HEK293T (cell line): ENCODE data around the gene GMEB1.
"Not testable (repeated sequence)": the region's sequence is repeated elsewhere in the genome, so short reads cannot be mapped to it uniquely, and the experiment has no call there.

Source experiments
- CTCF ChIA-PET: fragments of 350-600 bp; formaldehyde crosslinking; extraction: SDS; loops from one replicate; lab custom pipeline; 2021; ENCODE audit warnings: antibody characterized with exemption, inconsistent platforms; lab: Yijun Ruan, JAX
- POLR2A ChIA-PET: fragments of 350-600 bp; formaldehyde crosslinking; extraction: SDS; loops from one replicate; lab custom pipeline; 2020; ENCODE audit warnings: antibody characterized with exemption, inconsistent platforms; lab: Yijun Ruan, JAX
- DNase-seq: peaks from one replicate; pipeline ENCODE4 v3.0.0; 2012; ENCODE audit warnings: mixed read lengths; ENCODE audit errors: extremely low spot score
- ARNT ChIP-seq: fragments of 450-650 bp; IDR thresholded peaks from 2 replicates; pipeline ENCODE4 v1.6.1; 2017; ENCODE audit warnings: mild to moderate bottlenecking
- BHLHE40 ChIP-seq: fragments of 450-650 bp; IDR thresholded peaks from 2 replicates; pipeline ENCODE4 v1.6.1; 2016; ENCODE audit warnings: mild to moderate bottlenecking, moderate library complexity, borderline replicate concordance
- CTBP1 ChIP-seq: fragments of 450-650 bp; IDR thresholded peaks from 2 replicates; pipeline ENCODE4 v1.6.1; 2016; ENCODE audit warnings: borderline replicate concordance
- ELF4 ChIP-seq: fragments of 450-650 bp; IDR thresholded peaks from 2 replicates; pipeline ENCODE4 v1.6.1; 2017; ENCODE audit warnings: antibody characterized with exemption
- FOXA1 ChIP-seq: fragments of 450-650 bp; IDR thresholded peaks from 2 replicates; pipeline ENCODE4 v1.6.1; 2016; ENCODE audit warnings: mild to moderate bottlenecking
- FOXK2 ChIP-seq: fragments of 450-650 bp; IDR thresholded peaks from 2 replicates; pipeline ENCODE4 v1.6.1; 2016; ENCODE audit warnings: mild to moderate bottlenecking
- FOXM1 ChIP-seq: fragments of 450-650 bp; IDR thresholded peaks from 2 replicates; pipeline ENCODE4 v1.6.1; 2017; ENCODE audit warnings: mild to moderate bottlenecking, borderline replicate concordance
- HDGF ChIP-seq: fragments of 450-650 bp; IDR thresholded peaks from 2 replicates; pipeline ENCODE4 v1.6.1; 2017; ENCODE audit warnings: antibody characterized with exemption, borderline replicate concordance
- L3MBTL2 ChIP-seq: fragments of 450-650 bp; conservative IDR thresholded peaks from 2 replicates; pipeline ENCODE4 v1.6.1; 2016; ENCODE audit warnings: mild to moderate bottlenecking
- LEF1 ChIP-seq: fragments of 450-650 bp; IDR thresholded peaks from 2 replicates; pipeline ENCODE4 v1.6.1; 2017; ENCODE audit warnings: mild to moderate bottlenecking, borderline replicate concordance
- NFRKB ChIP-seq: fragments of 450-650 bp; IDR thresholded peaks from 2 replicates; pipeline ENCODE4 v1.6.1; 2016; ENCODE audit warnings: mild to moderate bottlenecking, moderate library complexity
- PKNOX1 ChIP-seq: fragments of 450-650 bp; IDR thresholded peaks from 2 replicates; pipeline ENCODE4 v1.6.1; 2016
- SP1 ChIP-seq: fragments of 450-650 bp; IDR thresholded peaks from 2 replicates; pipeline ENCODE4 v1.6.1; 2017
- SUZ12 ChIP-seq: fragments of 450-650 bp; IDR thresholded peaks from 2 replicates; pipeline ENCODE4 v1.6.1; 2016; ENCODE audit warnings: mild to moderate bottlenecking
- TARDBP ChIP-seq: fragments of 450-650 bp; IDR thresholded peaks from 2 replicates; pipeline ENCODE4 v1.6.1; 2016
- ZNF384 ChIP-seq: fragments of 450-650 bp; IDR thresholded peaks from 2 replicates; pipeline ENCODE4 v1.6.1; 2016

Gene GMEB1

GRCh38 chr1:28644494-28644893 is 24.1 kb upstream of the GMEB1 start:
- no peak for TF ChIP-seq CTBP1
- no peak for TF ChIP-seq FOXA1
- no peak for TF ChIP-seq FOXK2
- no peak for TF ChIP-seq ELF4
- TF ChIP-seq NFRKB, result no peak
- TF ChIP-seq FOXM1, result no peak
- no peak for TF ChIP-seq ARNT
- no peak for TF ChIP-seq TARDBP
- no peak for TF ChIP-seq LEF1
- TF ChIP-seq SP1, result no peak
- TF ChIP-seq L3MBTL2, result no peak
- no peak for TF ChIP-seq SUZ12
- no peak for TF ChIP-seq PKNOX1
- TF ChIP-seq BHLHE40, result no peak
- no peak for DNase-seq
- ChIA-PET CTCF (no interaction called here), POLR2A (interaction anchor here (0.7 to 3.5 kb wide), 7 partner anchors 21 to 395 kb away, joined by 3 to 45 read pairs (median 5); partner anchors contain the start of genes GMEB1 and YTHDF2)

GRCh38 chr1:28645406-28645805 is 23.2 kb upstream of the GMEB1 start:
- POLR2A ChIA-PET, CTCF ChIA-PET: not testable (repeated sequence)

GRCh38 chr1:28646040-28646439 is 22.5 kb upstream of the GMEB1 start:
- DNase-seq, result no peak
- ChIA-PET POLR2A (no interaction called here), CTCF (interaction anchor here (0.6 kb wide), 1 partner anchor 16 kb away, joined by 3 read pairs; no protein-coding TSS in a partner anchor)
- no peak for TF ChIP-seq SUZ12
- no peak for TF ChIP-seq CTBP1
- TF ChIP-seq PKNOX1, result 0 out of 2 replicates have a peak, but pooled peaks have one; percentile 23

More at GRCh38 chr1:28645406-28645805, 23.2 kb upstream of the GMEB1 start:
- not testable (repeated sequence) for DNase-seq

- TF ChIP-seq PKNOX1 (no peak), FOXK2 (no peak), NFRKB (no peak), L3MBTL2 (peak; percentile 87), ZNF384 (no peak), TARDBP (no peak)
- ChIA-PET CTCF (interaction anchor here (1.5 kb wide), 1 partner anchor 229 kb away, joined by 4 read pairs; no protein-coding TSS in a partner anchor), POLR2A (interaction anchor here (0.6 to 2.3 kb wide), 43 partner anchors 7 to 319 kb away, joined by 3 to 38 read pairs (median 5); partner anchors contain the start of genes GMEB1, MED18, PHACTR4 and TRNAU1AP)
- peak; percentile 94 for DNase-seq
Observed at GRCh38 chr1:28648008-28648473, 20.5 kb upstream of the GMEB1 start.

GRCh38 chr1:28648474-28649198 is 19.9 kb upstream of the GMEB1 start, which contains the start of gene RNU11:
Gene RNU11 (plus strand): TSS chr1:28648600.
- DNase-seq, result peak; percentile 79
- CTCF ChIA-PET, result interaction anchor here (1.0 to 1.5 kb wide), 2 partner anchors 133 to 229 kb away, joined by 3 to 4 read pairs; no protein-coding TSS in a partner anchor
- POLR2A ChIA-PET, result interaction anchor here (0.6 to 2.3 kb wide), 45 partner anchors 8 to 320 kb away, joined by 3 to 38 read pairs (median 5); partner anchors contain the start of genes GMEB1, MED18, PHACTR4 and TRNAU1AP
- TF ChIP-seq ZNF384, result peak; percentile 99
- TF ChIP-seq BHLHE40, result peak; percentile 84
- TF ChIP-seq L3MBTL2, result peak; percentile 89
- TF ChIP-seq FOXM1, result no peak; the same call in 1 of the 2 replicates
- no peak for TF ChIP-seq FOXA1
- no peak for TF ChIP-seq SP1
- peak; percentile 99 for TF ChIP-seq NFRKB
- peak; percentile 100 for TF ChIP-seq ELF4
- peak; percentile 97 for TF ChIP-seq CTBP1
- peak; percentile 90 for TF ChIP-seq PKNOX1
- TF ChIP-seq FOXK2, result peak; percentile 97
- TF ChIP-seq TARDBP, result peak; percentile 99
- no peak for TF ChIP-seq SUZ12
- TF ChIP-seq HDGF, result no peak
- peak; percentile 93 for TF ChIP-seq ARNT
- TF ChIP-seq LEF1, result no peak; the same call in 1 of the 2 replicates

GRCh38 chr1:28653063-28653462 is 15.5 kb upstream of the GMEB1 start:
- CTCF ChIA-PET, DNase-seq: not testable (repeated sequence)
- POLR2A ChIA-PET, result interaction anchor here (1.5 kb wide), 1 partner anchor 15 kb away, joined by 6 read pairs; the partner anchor contains the start of gene GMEB1

- CTCF ChIA-PET, DNase-seq: not testable (repeated sequence)
- POLR2A ChIA-PET, result interaction anchor here (2.0 kb wide), 1 partner anchor 11 kb away, joined by 6 read pairs; the partner anchor contains the start of gene TAF12
Observed at GRCh38 chr1:28653870-28654269, 14.7 kb upstream of the GMEB1 start.

- POLR2A ChIA-PET, result interaction anchor here (2.0 to 2.5 kb wide), 4 partner anchors 7 to 14 kb away, joined by 6 to 10 read pairs (median 6); partner anchors contain the start of genes GMEB1, RNU11 and TAF12
- DNase-seq, CTCF ChIA-PET: not testable (repeated sequence)
Observed at GRCh38 chr1:28655448-28656311, 12.9 kb upstream of the GMEB1 start.
